K562 (cell line): ENCODE data around the gene ITPKA. TPM values are rescaled to one million over a fixed set of nuclear protein-coding genes. Genes with fewer than 3 reads are reported as not detected.

Source experiments
- COPS2 ChIP-seq: fragments of 450-650 bp; conservative IDR thresholded peaks from 2 replicates; pipeline ENCODE4 v1.6.1; 2016; ENCODE audit warnings: mild to moderate bottlenecking, moderate library complexity
- CREB1 ChIP-seq, 2 experiments: sonication (generic) in 1 of 2; formaldehyde crosslinking in 1 of 2; IDR thresholded peaks; 2 replicates each; pipeline versions ENCODE4 v1.6.1 to v1.8.0; 2012 to 2022; ENCODE audit warnings: inconsistent platforms in 1 of 2, mild to moderate bottlenecking in 1 of 2, missing genetic modification reagents in 1 of 2, moderate library complexity in 1 of 2
- ESRRA ChIP-seq: fragments of 450-650 bp; IDR thresholded peaks from 2 replicates; pipeline ENCODE4 v1.6.1; 2014; ENCODE audit warnings: low read depth, mild to moderate bottlenecking, moderate library complexity, borderline replicate concordance
- ETV1 ChIP-seq: fragments of 450-650 bp; conservative IDR thresholded peaks from 2 replicates; pipeline ENCODE4 v1.6.1; 2016; ENCODE audit warnings: missing genetic modification characterization, control low read depth, low read depth, missing compliant biosample characterization
- ETV6 ChIP-seq, 3 experiments: fragments of 150-350 bp in 1 of 3; sonication (generic) in 1 of 3; formaldehyde crosslinking in 1 of 3; IDR thresholded peaks; 2 replicates each; pipeline versions ENCODE4 v1.6.1 to v1.8.0; 2014 to 2022; ENCODE audit warnings: borderline replicate concordance in 2 of 3, low read depth in 2 of 3, antibody characterized with exemption in 1 of 3, low read length in 1 of 3, mild to moderate bottlenecking in 1 of 3, missing genetic modification reagents in 1 of 3
- FOXJ2 ChIP-seq: fragments of 200-800 bp; sonication (Bioruptor generic); IDR thresholded peaks from 2 replicates; pipeline ENCODE4 v1.6.1; 2016; ENCODE audit warnings: missing genetic modification characterization, missing compliant biosample characterization
- GTF2F1 ChIP-seq: IDR thresholded peaks from 2 replicates; pipeline ENCODE4 v1.6.1; 2011; ENCODE audit warnings: low read depth, low read length, improper control_type of control experiment
- HDAC3 ChIP-seq: fragments of 450-650 bp; IDR thresholded peaks from 2 replicates; pipeline ENCODE4 v1.6.1; 2018; ENCODE audit warnings: borderline replicate concordance, mild to moderate bottlenecking, moderate library complexity; ENCODE audit not compliant: partially characterized antibody
- HNRNPL ChIP-seq: fragments of 200-400 bp; formaldehyde crosslinking; IDR thresholded peaks from 2 replicates; pipeline ENCODE4 v1.6.1; 2017; ENCODE audit warnings: low read depth, mild to moderate bottlenecking, low read length
- NCOA1 ChIP-seq: fragments of 450-650 bp; IDR thresholded peaks from 2 replicates; pipeline ENCODE4 v1.6.1; 2016; ENCODE audit warnings: low read depth
- NFE2L1 ChIP-seq: fragments of 450-650 bp; IDR thresholded peaks from 2 replicates; pipeline ENCODE4 v1.6.1; 2016; ENCODE audit warnings: missing genetic modification characterization, low read depth, mild to moderate bottlenecking, missing compliant biosample characterization, moderate library complexity, borderline replicate concordance
- NFRKB ChIP-seq: fragments of 450-650 bp; IDR thresholded peaks from 2 replicates; pipeline ENCODE4 v1.6.1; 2016; ENCODE audit warnings: low read depth
- POLR2AphosphoS5 ChIP-seq: IDR thresholded peaks from 2 replicates; pipeline ENCODE4 v1.6.1; 2011; ENCODE audit warnings: mild to moderate bottlenecking, low read depth, low read length, moderate library complexity; ENCODE audit not compliant: control insufficient read depth, insufficient read depth
- RNF2 ChIP-seq: sonication (generic); IDR thresholded peaks from 2 replicates; pipeline ENCODE4 v1.6.1; 2016
- SAFB2 ChIP-seq: fragments of 200-400 bp; formaldehyde crosslinking; IDR thresholded peaks from 2 replicates; pipeline ENCODE4 v1.6.1; 2018; ENCODE audit warnings: borderline replicate concordance, low read length, low read depth, moderate library complexity; ENCODE audit not compliant: severe bottlenecking
- SLC30A9 ChIP-seq: fragments of 250-450 bp; sonication (Bioruptor Pico); IDR thresholded peaks from 2 replicates; pipeline ENCODE4 v1.8.0; 2022; ENCODE audit warnings: mild to moderate bottlenecking, moderate library complexity
- SRSF1 ChIP-seq: fragments of 200-400 bp; formaldehyde crosslinking; IDR thresholded peaks from 2 replicates; pipeline ENCODE4 v1.6.1; 2017; ENCODE audit warnings: mild to moderate bottlenecking, low read depth, low read length, moderate library complexity
- ZFP36 ChIP-seq: fragments of 150-350 bp; IDR thresholded peaks from 2 replicates; pipeline ENCODE4 v1.6.1; 2018; ENCODE audit warnings: low read length, low read depth; ENCODE audit not compliant: partially characterized antibody
- ZNF696 ChIP-seq: fragments of 250-450 bp; sonication (Bioruptor Pico); conservative IDR thresholded peaks from 2 replicates; pipeline ENCODE4 v1.4.0; 2020; ENCODE audit warnings: mild to moderate bottlenecking, moderate library complexity
- polyA plus RNA-seq, 8 experiments: library from polyadenylated mRNA; depleted of rRNA in 4 of 8; stranded (reverse) in 5 of 8; unstranded in 3 of 8; fragments of >200 nt; fragmentation: Nextera tagmentation in 2 of 8; fragmentation: Illumina TruSeq in 1 of 8; extraction: Ambion mirVana in 2 of 8; extraction: Trizol in 1 of 8; gene quantifications; 2 replicates each; pipeline versions ENCODE4 v1.2.1 to v1.2.3, GENCODE V29; 2011 to 2014; ENCODE audit warnings: inconsistent platforms in 1 of 8, missing spikeins in 1 of 8
- total RNA-seq, 7 experiments: library from RNA; depleted of rRNA in 6 of 7; stranded (reverse); fragments of >200 nt in 6 of 7; fragmentation: Illumina TruSeq in 2 of 7; extraction: Trizol in 2 of 7; gene quantifications; 2 replicates each; pipeline versions ENCODE4 v1.2.1 to v1.2.3, GENCODE V29; 2011 to 2021; ENCODE audit warnings: low replicate concordance in 1 of 7
- TF ChIP-seq, protein P1 (sequence below): sonication (generic); formaldehyde crosslinking; IDR thresholded peaks from 2 replicates; pipeline ENCODE4 v1.8.0; 2022; ENCODE audit warnings: mild to moderate bottlenecking, missing genetic modification reagents
- TF ChIP-seq, protein P2 (sequence below): fragments of 250-450 bp; sonication (Bioruptor Pico); IDR thresholded peaks from 2 replicates; pipeline ENCODE4 v1.8.0; 2021; ENCODE audit warnings: moderate library complexity, mild to moderate bottlenecking, inconsistent platforms
- TF ChIP-seq, protein P3 (sequence below): fragments of 200-800 bp; sonication (Bioruptor generic); IDR thresholded peaks from 2 replicates; pipeline ENCODE4 v1.6.1; 2017; ENCODE audit warnings: missing genetic modification characterization, missing compliant biosample characterization

ITPKA gene
- total and polyA plus RNA-seq, 9 of the 15 experiments (the other 6 are each of a cell fraction or from before 2014, with no cell fraction given): 0.14 to 68.4 (median 11.5) TPM

DNA sequence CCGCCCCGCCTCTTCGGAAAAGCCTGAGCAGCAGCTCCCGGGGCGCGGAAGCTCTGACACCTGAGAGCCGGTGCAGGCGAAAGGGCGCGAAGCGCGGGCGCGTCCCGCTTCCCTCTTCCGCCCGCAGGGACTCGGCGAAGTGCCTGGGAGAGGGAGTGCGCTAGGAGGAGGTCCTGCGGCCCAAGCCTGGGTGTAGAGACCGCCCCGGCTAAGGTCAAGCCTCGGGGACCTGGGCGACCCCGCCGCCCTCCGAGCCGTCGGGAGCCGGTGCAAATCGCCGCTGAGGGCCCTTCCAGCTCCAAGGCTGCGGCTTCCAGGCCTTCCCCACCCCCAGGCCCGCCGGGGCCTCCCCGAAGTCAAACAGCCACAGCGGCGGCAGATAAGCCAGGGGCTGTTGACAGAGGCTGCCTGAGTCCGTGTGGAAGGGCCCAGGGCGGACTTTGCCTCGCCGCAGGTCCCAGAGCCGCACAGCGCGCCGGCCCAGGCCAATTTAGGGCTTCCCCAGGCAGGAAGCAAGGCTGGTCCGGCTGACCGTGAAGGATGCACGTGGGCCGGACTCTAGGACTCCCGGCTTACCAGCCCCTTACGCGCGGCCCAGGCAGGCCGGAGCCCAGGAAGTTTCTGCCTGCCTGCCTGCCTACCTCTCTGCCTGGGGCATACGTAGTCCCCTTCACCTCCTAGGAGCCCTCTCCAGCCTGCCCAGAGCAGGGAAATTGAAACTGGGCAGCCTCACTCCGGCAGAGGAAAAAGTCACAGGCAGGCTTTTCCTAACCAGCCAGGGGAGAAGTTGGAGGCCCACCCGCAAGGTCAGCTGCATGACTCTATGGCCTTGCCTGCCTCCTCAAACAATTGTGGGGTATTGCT is 2.3 kb downstream of the ITPKA start (continued):
- TF ChIP-seq, protein P1, sequence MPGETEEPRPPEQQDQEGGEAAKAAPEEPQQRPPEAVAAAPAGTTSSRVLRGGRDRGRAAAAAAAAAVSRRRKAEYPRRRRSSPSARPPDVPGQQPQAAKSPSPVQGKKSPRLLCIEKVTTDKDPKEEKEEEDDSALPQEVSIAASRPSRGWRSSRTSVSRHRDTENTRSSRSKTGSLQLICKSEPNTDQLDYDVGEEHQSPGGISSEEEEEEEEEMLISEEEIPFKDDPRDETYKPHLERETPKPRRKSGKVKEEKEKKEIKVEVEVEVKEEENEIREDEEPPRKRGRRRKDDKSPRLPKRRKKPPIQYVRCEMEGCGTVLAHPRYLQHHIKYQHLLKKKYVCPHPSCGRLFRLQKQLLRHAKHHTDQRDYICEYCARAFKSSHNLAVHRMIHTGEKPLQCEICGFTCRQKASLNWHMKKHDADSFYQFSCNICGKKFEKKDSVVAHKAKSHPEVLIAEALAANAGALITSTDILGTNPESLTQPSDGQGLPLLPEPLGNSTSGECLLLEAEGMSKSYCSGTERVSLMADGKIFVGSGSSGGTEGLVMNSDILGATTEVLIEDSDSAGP (CRISPR knock-in tag): no peak
- no peak for TF ChIP-seq ETV6 (IDR thresholded peaks at IDR 0.05; ENCODE audit: borderline replicate concordance in 1 of 2, low read depth in 2 of 2, low read length in 1 of 2)
- no peak for TF ChIP-seq ETV6 (CRISPR knock-in tag; IDR thresholded peaks at IDR 0.05; ENCODE audit: borderline replicate concordance)
- no peak for TF ChIP-seq HNRNPL
- TF ChIP-seq ETV1 (tag): no peak; the same call in 1 of the 2 replicates
- no peak for TF ChIP-seq FOXJ2 (tag)
- no peak for TF ChIP-seq SAFB2
- peak; percentile 33; the same call in 1 of the 2 replicates for TF ChIP-seq NCOA1
- TF ChIP-seq ZFP36: no peak
- 0 out of 2 replicates have a peak, but pooled peaks have one; percentile 8 for TF ChIP-seq GTF2F1
- TF ChIP-seq SLC30A9 (CRISPR knock-in tag): no peak
- TF ChIP-seq SRSF1: peak; percentile 72; the same call in 1 of the 2 replicates
- TF ChIP-seq RNF2: peak; percentile 80; the same call in 1 of the 2 replicates
- TF ChIP-seq NFE2L1 (tag): no peak
- peak; percentile 36; the same call in 1 of the 2 replicates for TF ChIP-seq ESRRA
- TF ChIP-seq HDAC3: no peak
- TF ChIP-seq COPS2: no peak
- TF ChIP-seq, protein P2, sequence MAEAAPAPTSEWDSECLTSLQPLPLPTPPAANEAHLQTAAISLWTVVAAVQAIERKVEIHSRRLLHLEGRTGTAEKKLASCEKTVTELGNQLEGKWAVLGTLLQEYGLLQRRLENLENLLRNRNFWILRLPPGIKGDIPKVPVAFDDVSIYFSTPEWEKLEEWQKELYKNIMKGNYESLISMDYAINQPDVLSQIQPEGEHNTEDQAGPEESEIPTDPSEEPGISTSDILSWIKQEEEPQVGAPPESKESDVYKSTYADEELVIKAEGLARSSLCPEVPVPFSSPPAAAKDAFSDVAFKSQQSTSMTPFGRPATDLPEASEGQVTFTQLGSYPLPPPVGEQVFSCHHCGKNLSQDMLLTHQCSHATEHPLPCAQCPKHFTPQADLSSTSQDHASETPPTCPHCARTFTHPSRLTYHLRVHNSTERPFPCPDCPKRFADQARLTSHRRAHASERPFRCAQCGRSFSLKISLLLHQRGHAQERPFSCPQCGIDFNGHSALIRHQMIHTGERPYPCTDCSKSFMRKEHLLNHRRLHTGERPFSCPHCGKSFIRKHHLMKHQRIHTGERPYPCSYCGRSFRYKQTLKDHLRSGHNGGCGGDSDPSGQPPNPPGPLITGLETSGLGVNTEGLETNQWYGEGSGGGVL (CRISPR knock-in tag): no peak
- TF ChIP-seq, protein P3, sequence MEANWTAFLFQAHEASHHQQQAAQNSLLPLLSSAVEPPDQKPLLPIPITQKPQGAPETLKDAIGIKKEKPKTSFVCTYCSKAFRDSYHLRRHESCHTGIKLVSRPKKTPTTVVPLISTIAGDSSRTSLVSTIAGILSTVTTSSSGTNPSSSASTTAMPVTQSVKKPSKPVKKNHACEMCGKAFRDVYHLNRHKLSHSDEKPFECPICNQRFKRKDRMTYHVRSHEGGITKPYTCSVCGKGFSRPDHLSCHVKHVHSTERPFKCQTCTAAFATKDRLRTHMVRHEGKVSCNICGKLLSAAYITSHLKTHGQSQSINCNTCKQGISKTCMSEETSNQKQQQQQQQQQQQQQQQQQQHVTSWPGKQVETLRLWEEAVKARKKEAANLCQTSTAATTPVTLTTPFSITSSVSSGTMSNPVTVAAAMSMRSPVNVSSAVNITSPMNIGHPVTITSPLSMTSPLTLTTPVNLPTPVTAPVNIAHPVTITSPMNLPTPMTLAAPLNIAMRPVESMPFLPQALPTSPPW (CRISPR knock-in tag): peak; percentile 57
- no peak for TF ChIP-seq ZNF696 (CRISPR knock-in tag)
- TF ChIP-seq POLR2AphosphoS5: no peak
- no peak for TF ChIP-seq NFRKB
- TF ChIP-seq CREB1 (IDR thresholded peaks at IDR 0.05): no peak
- TF ChIP-seq CREB1 (CRISPR knock-in tag; IDR thresholded peaks at IDR 0.05): peak; percentile 22; the same call in 1 of the 2 replicates
